PC-9 (cell line): ENCODE measurements around the gene ZNF341. TPM values are rescaled to one million over a fixed set of nuclear protein-coding genes. Genes with fewer than 3 reads are reported as not detected.
A peak's percentile ranks its signal among the peaks of the same experiment; 100 is the strongest.

Experiments used
- BruUV-seq: library from RNA; stranded (reverse); fragments of 400-500 nt; replicated peaks from 2 replicates; lab custom pipeline; 2021; lab: Mats Ljungman, UMichigan
- CTCF ChIA-PET: fragments of 300-600 bp; sonication (Branson Sonifier 250); formaldehyde crosslinking; loops from one replicate; lab custom pipeline; 2022; ENCODE audit warnings: antibody characterized with exemption; lab: Charles Lee
- POLR2A ChIA-PET: fragments of 300-600 bp; sonication (Branson Sonifier 250); formaldehyde crosslinking; loops from one replicate; lab custom pipeline; 2022; ENCODE audit warnings: antibody characterized with exemption; ENCODE audit not compliant: unreplicated experiment; lab: Charles Lee
- DNase-seq, 2 experiments: peaks; one replicate each; pipeline versions ENCODE4 v3.0.0 to v3.0.0-alpha.2; 2015 to 2022; ENCODE audit warnings: mixed read lengths in 1 of 2
- H2AFZ ChIP-seq: fragments of 200-600 bp; sonication (generic); 2 replicates; pipeline ENCODE4 v1.8.1; 2017; ENCODE audit warnings: antibody characterized with exemption
- H3F3A ChIP-seq: fragments of 200-600 bp; sonication (generic); 2 replicates; pipeline ENCODE4 v1.8.1; 2017; ENCODE audit warnings: antibody characterized with exemption, mild to moderate bottlenecking, low read depth; ENCODE audit not compliant: insufficient read depth
- H3K27ac ChIP-seq: fragments of 200-600 bp; sonication (generic); 2 replicates; pipeline ENCODE4 v1.6.1; 2016; ENCODE audit warnings: mixed run types
- H3K27me3 ChIP-seq: fragments of 200-600 bp; sonication (generic); 2 replicates; pipeline ENCODE4 v1.6.1; 2016; ENCODE audit warnings: low read depth, mixed run types; ENCODE audit not compliant: insufficient read depth
- H3K36me3 ChIP-seq: fragments of 200-600 bp; sonication (generic); 2 replicates; pipeline ENCODE4 v1.6.1; 2016; ENCODE audit warnings: low read depth, mixed run types
- H3K4me1 ChIP-seq: fragments of 200-600 bp; sonication (generic); replicated peaks from 2 replicates; pipeline ENCODE4 v1.6.1; 2016; ENCODE audit warnings: mixed run types; ENCODE audit not compliant: insufficient read depth
- H3K4me2 ChIP-seq: fragments of 200-600 bp; sonication (generic); 2 replicates; pipeline ENCODE4 v1.6.1; 2017; ENCODE audit warnings: mixed run types
- H3K4me3 ChIP-seq: fragments of 200-600 bp; sonication (generic); 2 replicates; pipeline ENCODE4 v1.6.1; 2016; ENCODE audit warnings: mixed run types
- H3K79me2 ChIP-seq: fragments of 200-600 bp; sonication (generic); 2 replicates; pipeline ENCODE4 v1.6.1; 2017; ENCODE audit warnings: low read depth, mixed run types
- H3K9me2 ChIP-seq: fragments of 200-600 bp; sonication (generic); 2 replicates; pipeline ENCODE4 v1.8.1; 2017; ENCODE audit warnings: mild to moderate bottlenecking; ENCODE audit not compliant: insufficient read depth
- H3K9me3 ChIP-seq: fragments of 200-600 bp; sonication (generic); 2 replicates; pipeline ENCODE4 v1.8.1; 2016; ENCODE audit warnings: low read depth; ENCODE audit not compliant: insufficient read depth
- H4K20me1 ChIP-seq: fragments of 200-600 bp; sonication (generic); 2 replicates; pipeline ENCODE4 v1.8.1; 2017; ENCODE audit not compliant: insufficient read depth
- CTCF ChIP-seq: fragments of 200-600 bp; sonication (generic); conservative IDR thresholded peaks from 2 replicates; pipeline ENCODE4 v1.6.1; 2017; ENCODE audit warnings: mixed run types, antibody characterized with exemption, mild to moderate bottlenecking, moderate library complexity
- EZH2 ChIP-seq: fragments of 200-600 bp; sonication (generic); IDR thresholded peaks from 2 replicates; pipeline ENCODE4 v1.8.0; 2017; ENCODE audit warnings: antibody characterized with exemption, low read depth
- intact Hi-C: fragments of 100-400 bp; cut with micrococcal nuclease; formaldehyde crosslinking; loops from one replicate; pipeline ENCODE4 v1.10.0; 2022; ENCODE audit not compliant: unreplicated experiment
- total RNA-seq: library from RNA; stranded (reverse); gene quantifications from 2 replicates; pipeline ENCODE4 v1.2.3, GENCODE V29; 2021

ZNF341 gene
- total RNA-seq, 1 experiment from 2014 or later = 5.6 TPM

DNA sequence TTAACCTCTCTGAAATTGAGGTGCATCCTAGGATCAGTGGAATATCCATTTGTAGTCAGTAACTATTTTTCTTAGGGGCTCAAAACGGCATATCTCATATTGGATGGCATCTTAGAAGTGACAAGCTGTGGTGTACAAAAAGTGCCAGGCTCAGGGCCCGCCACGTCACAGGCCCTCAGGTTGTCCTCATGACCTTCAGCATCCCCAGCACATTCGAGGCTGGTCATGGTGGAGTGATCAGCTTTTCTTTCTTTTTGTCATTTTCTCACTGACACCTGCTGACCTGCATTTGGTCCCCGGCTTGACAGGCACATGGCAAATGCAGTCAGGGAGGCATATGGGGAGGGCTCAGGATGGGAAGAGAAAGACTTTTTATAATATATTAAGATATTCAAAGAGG, 38.5 kb upstream of the ZNF341 start:
- no TSS peak for BruUV-seq
- Histone ChIP-seq H3K36me3 (no peaks in the 10 kb centered on the region), H3K4me2 (no peak overlapping the region), H3K9me2 (no peaks in the 10 kb centered on the region), H3F3A (no peaks in the 10 kb centered on the region), H3K4me3 (no peak overlapping the region), H3K79me2 (no peaks in the 10 kb centered on the region), H4K20me1 (no peaks in the 10 kb centered on the region), H3K4me1 (peaks cover 9% of the 10 kb centered on the region), H2AFZ (no peak overlapping the region), H3K27me3 (no peaks in the 10 kb centered on the region), H3K9me3 (no peaks in the 10 kb centered on the region), H3K27ac (no peak overlapping the region)
- ChIA-PET POLR2A (no interaction called here), CTCF (no interaction called here)
- intact Hi-C loops = no loop called here
- TF ChIP-seq CTCF (no peak), EZH2 (no peak)
- DNase-seq = no peak

- no peak overlapping the region for H3K4me3 ChIP-seq
- ChIA-PET POLR2A (no interaction called here), CTCF (no interaction called here)
- H3K4me2 ChIP-seq = no peak overlapping the region
- H3K4me1 ChIP-seq = peaks cover 9% of the 10 kb centered on the region
- intact Hi-C loops = no loop called here
- no peak for TF ChIP-seq CTCF
- H4K20me1 ChIP-seq = no peaks in the 10 kb centered on the region
- peak in 1 of 2 experiments; percentile 34 for DNase-seq
- H3K36me3 ChIP-seq = no peaks in the 10 kb centered on the region
- BruUV-seq = no TSS peak
- no peaks in the 10 kb centered on the region for H3K27me3 ChIP-seq
- no peak overlapping the region for H3K27ac ChIP-seq
- no peaks in the 10 kb centered on the region for H3K9me3 ChIP-seq
- no peaks in the 10 kb centered on the region for H3K79me2 ChIP-seq
- H3K9me2 ChIP-seq = no peaks in the 10 kb centered on the region
- no peak overlapping the region for H2AFZ ChIP-seq
- no peaks in the 10 kb centered on the region for H3F3A ChIP-seq
These were observed 37.8 kb upstream of the ZNF341 start for GRCh38 chr20:33693741-33694638.

- Histone ChIP-seq H3K36me3 (no peaks in the 10 kb centered on the region), H3K9me3 (no peaks in the 10 kb centered on the region), H2AFZ (no peak overlapping the region), H3K27me3 (no peaks in the 10 kb centered on the region), H3F3A (no peaks in the 10 kb centered on the region), H3K4me2 (no peak overlapping the region), H3K4me1 (peaks cover 9% of the 10 kb centered on the region), H3K4me3 (no peak overlapping the region), H3K9me2 (no peaks in the 10 kb centered on the region), H4K20me1 (no peaks in the 10 kb centered on the region), H3K27ac (no peak overlapping the region), H3K79me2 (no peaks in the 10 kb centered on the region)
- CTCF ChIA-PET = no interaction called here
- BruUV-seq = no TSS peak
- intact Hi-C loops = no loop called here
- POLR2A ChIA-PET = interaction anchor here (0.6 kb wide), 1 partner anchor 16 kb away, joined by 21 read pairs; no protein-coding TSS in a partner anchor
- no peak for DNase-seq
- TF ChIP-seq EZH2 (no peak), CTCF (no peak)
These were observed 37.2 kb upstream of the ZNF341 start for GRCh38 chr20:33694639-33695012.
